NCI-H128 (cell line): ENCODE measurements around the gene PKNOX2.

ENCODE experiments used
- DNase-seq: peaks from one replicate; lab custom pipeline; 2025; ENCODE audit not compliant: unreplicated experiment; lab: John Stamatoyannopoulos, UW

Gene PKNOX2

GRCh38 chr11:125164422-125165110 lies at the start of gene PKNOX2:
PKNOX2 (plus strand) TSS chr11:125164751; CDS start chr11:125351306, 186,555 bp downstream.
- no peak for DNase-seq

DNA sequence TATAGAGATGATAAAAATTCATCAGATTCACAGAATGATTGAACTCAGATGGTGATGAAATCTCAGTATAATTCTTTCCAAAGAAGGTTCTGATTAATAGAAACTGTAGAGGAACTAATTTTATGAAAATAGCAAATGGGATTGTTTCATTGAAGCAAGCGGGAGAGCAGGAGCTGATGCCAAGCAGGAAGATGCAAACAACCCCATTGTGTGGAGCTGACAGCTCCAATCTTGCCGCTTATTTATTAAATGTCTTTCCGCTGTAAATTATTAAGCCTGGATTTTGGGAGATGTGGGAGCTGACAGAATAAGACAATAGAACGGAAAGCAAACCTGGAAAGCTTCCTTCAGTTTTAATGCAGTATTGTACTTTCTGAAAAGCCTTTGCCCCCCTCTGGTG lies 47.1 kb upstream of the PKNOX2 start:
- no peak for DNase-seq

GRCh38 chr11:125123194-125123946 lies 41.2 kb upstream of the PKNOX2 start:
- DNase-seq = no peak

DNA sequence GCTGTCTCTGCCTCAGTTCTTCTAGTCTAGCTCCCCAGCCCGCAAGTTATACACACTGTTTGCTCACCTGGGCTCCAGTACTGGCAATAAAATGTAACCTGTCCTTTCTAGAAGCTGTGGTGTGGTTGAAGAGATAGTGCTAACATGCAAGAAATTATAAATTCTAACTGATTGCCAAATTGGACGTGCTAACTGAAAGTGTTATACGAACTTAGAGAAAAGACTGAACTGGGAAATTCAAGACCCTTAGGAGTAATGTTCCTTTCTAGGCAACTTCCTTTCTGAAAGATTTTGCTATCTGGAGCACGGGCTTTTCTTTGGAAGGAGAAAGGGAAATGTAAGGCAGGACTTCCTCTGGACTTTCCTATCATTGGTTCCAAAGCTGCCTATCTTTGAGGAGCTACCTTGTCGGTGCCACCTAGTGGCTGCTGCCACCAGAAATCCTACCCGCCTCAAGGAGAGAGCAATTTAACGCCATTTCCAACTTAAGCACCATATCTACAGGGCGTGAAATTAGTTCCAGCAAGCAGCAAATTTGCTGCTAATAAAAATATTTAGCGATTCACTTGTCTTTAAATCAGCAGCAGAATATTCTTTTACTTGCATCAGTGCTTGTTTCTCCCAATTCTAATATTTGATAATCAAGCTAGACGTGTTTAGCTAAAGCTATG lies 40.5 kb upstream of the PKNOX2 start:
- no peak for DNase-seq

DNA sequence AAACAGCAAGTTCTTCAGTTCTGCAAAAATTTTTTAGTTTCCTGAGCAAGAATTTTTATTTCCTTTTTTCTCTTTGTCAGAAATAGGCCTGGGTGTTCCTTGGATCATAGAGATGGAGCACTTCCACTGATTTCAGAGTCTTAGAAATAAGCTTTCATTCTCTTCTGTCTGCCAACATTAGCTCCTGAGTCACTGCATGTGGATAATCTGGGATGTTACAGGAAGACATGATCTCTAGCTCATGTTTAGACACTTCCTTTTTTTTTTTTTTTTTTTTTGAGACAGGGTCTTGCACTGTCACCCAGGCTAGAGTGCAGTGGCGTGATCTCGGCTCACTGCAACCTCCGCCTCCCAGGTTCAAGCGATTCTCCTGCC lies 39.9 kb upstream of the PKNOX2 start:
- DNase-seq = no peak

GRCh38 chr11:125128450-125128849 lies 36.1 kb upstream of the PKNOX2 start:
- no peak for DNase-seq

GRCh38 chr11:125129316-125129993 lies 35.1 kb upstream of the PKNOX2 start:
- no peak for DNase-seq

DNA sequence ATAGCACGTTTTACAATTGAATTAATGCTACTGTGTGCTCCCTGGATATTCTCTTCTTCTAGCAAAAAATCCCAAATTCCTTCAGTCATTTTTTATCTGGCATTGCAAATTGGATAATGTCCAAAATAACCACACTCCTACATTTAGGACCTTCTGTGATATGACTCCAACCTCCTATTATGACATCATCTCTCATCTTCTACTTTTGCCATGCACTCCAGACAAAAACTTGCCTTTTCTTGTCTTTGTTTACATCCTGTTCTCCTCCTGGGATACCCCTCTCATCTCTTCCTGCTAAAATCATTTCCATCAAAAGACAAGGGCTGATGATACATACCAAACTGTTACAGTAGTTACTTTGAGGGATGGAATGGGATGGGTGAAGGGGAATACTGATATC lies 32.5 kb upstream of the PKNOX2 start:
- no peak for DNase-seq

DNA sequence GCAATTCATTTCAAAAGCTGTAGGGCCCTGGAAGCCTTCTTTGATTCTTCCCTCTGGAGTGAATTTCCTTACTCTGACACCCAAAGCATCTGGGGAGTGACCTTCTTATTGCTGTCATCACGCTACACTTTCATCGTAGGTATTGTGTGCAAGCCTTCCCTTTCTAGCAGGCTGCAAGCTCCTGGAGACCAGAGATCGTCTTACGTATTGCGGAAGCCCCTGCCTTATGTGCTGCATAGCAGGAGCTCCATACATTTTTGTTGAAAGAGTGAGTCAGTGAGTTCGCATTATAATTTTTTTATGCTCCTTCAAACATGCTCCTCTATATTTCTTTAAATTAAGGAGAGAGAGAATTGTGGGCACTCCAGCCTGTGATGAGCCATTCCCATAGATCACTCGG lies 32.0 kb upstream of the PKNOX2 start:
- DNase-seq = no peak

- DNase-seq = no peak
Observed at GRCh38 chr11:125136001-125136400, 28.6 kb upstream of the PKNOX2 start.

DNA sequence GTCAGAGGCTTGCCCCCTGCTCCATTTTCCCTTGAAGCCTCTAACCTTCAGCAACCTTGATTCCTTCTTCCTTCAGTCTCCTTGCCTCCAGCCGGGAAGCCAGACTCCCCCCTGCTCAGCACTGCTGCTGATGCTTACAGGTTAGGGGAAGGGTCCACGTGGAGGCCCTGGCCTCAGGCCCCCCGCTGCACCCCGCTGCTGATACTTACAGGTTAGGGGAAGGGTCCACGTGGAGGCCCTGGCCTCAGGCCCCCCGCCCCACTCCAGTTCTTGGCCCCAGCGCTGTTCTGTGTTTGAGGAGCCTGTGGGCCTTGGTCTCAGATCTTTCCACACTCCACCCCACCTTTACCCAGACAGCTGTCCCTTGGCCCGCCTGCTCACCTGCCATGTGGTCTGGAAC lies 25.6 kb upstream of the PKNOX2 start:
- DNase-seq = no peak

GRCh38 chr11:125139778-125140177 lies 24.8 kb upstream of the PKNOX2 start:
- no peak for DNase-seq

DNA sequence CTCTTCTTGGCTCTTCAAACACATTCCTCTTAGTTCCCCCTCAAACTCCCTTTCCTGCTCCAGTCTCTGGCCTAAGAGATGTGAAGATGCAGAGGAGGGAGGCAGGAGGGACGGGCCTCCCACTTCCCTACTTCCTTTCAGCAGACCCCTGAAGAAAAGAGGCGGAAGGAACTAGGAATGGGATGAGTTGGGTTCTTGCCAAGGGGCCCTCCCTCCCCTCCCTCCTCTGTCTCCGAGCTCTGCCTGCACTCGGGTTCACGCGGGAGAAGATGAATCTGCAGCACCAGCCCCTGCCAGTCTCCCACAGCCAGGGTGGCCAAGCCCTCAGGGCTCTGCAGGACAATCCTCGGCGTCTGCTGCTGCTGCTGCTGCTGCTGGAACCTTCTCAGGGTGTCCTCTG lies 24.3 kb upstream of the PKNOX2 start:
- no peak for DNase-seq

GRCh38 chr11:125141178-125141577 lies 23.4 kb upstream of the PKNOX2 start:
- DNase-seq = no peak

DNA sequence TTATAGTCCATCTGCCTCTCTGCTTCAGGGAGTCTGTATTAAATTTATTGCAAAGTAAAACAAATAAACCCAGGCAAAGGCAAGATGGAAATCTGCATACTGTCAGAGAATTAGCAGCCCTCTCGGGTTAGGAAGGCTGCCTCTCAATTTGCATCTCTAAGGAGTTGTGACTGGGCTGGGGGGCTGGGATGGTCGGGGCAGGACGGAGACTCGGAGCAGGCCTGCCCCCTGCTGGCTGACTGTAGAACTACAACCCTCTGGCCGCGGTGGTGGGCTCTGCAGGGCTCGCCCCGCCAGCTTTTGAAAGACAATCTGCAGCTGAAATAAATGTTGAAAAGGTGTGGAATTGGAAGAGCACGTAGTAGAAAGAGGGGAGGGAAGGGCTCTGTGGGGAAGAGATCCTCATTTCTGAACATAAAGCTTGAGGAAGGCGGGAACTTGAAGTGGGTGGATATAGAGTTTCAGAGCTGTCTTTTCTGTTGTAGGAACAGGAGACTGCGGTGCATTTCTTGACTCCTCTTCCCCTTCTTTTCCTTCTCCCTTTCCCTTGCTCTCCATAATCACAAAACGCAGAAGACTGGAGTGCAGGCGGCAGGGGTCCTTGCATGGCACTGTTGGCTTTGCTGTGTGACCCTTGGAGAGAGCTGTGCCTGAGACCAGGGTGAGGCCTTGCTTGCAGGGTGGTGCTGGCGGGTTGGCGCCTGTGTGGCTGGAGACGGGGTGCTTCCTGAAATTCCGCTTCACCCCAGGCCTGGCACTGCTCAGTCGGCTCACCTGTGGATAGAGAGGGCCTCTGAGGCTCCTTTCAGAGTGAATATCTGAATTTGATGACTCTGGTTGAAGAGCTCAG lies 22.6 kb upstream of the PKNOX2 start:
- no peak for DNase-seq

DNA sequence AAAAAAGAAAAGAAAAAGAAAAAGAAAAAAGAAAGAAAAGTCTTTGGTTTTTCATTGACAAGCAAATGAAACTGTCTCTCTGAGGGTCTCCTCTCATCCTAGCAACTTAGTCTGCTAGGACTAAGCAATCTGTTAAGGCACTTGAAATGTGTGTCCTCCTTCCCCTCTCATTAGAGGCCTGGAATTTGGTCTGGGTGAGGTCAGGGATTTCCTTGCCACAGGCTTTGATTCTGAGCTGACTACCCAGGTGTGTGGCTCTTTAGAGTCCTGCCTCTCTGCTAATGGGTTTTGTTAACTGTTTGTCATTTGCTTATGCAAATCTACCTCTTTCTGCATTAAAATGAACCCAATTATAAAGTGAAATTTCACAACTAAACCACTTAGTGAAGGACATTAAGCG lies 18.3 kb upstream of the PKNOX2 start:
- DNase-seq = no peak

- DNase-seq = no peak
Observed at GRCh38 chr11:125147280-125147679, 17.3 kb upstream of the PKNOX2 start.

DNA sequence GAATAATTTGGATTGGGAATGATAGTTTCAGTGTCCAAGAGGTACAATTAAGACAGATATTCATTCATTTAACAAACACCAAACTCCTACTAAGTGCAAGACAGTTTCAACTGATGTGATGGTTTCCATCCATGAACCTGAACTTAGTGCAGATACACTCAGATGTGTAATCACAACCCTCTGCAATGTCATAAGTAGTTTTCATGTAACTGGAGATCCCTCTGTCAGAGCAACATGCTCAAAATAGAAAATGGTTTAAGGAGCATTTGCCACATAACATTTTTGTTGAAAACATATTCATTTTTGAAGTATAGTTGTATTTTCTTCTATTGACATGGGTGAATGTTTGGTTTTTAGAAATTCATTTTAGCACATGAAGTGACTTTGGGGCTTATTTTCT lies 16.5 kb upstream of the PKNOX2 start:
- DNase-seq = no peak

DNA sequence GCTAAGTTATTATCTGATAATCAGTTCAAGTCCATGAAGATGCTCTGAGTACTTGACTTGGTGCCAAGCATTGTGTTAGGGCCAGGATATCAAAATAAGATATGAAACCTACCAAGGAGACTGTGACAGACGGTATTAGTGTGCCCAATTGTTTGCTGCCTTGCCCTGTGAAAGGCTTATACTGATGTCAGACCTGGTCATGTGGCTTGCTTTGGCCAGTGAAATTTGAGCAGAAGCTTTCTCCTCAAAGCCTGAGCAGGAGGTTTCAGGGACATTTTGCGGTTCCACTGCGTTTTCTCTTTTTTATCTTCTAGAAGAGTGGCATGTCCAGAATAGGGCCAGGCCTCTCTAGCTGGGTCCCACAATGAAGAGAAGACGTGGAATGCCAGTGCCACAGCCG lies 15.8 kb upstream of the PKNOX2 start:
- no peak for DNase-seq

GRCh38 chr11:125153837-125154236 lies 10.7 kb upstream of the PKNOX2 start:
- DNase-seq = no peak
